HepG2 (cell line): ENCODE measurements around the gene TIGAR. TPM values are rescaled to one million over a fixed set of nuclear protein-coding genes. Genes with fewer than 3 reads are reported as not detected.

Source experiments
- ATAC-seq: fragments of 200-7000 bp; cut with Tn5 transposase; 3 replicates; pipeline ENCODE4 v1.9.1; 2020; ENCODE audit warnings: mild to moderate bottlenecking, moderate library complexity
- BruUV-seq: library from RNA; stranded (reverse); fragments of 400-500 nt; replicated peaks from 2 replicates; lab custom pipeline; 2021; lab: Mats Ljungman, UMichigan
- CTCF ChIA-PET: fragments of 300-600 bp; formaldehyde crosslinking; extraction: SDS; loops from one replicate; lab custom pipeline; 2021; ENCODE audit warnings: low total read pairs, inconsistent platforms, low intra/inter-chr PET ratio; lab: Yijun Ruan, JAX
- POLR2A ChIA-PET: fragments of 350-600 bp; sonication (Branson Sonifier 250); formaldehyde crosslinking; loops from one replicate; lab custom pipeline; 2020; ENCODE audit warnings: antibody characterized with exemption, inconsistent platforms; lab: Yijun Ruan, JAX
- DNase-seq: peaks from one replicate; pipeline ENCODE4 v3.0.0-alpha.2; 2015; ENCODE audit warnings: low spot score
- FAIRE-seq: peaks from 3 replicates; lab custom pipeline; 2011; peaks lifted over from hg19 to GRCh38; lab: Jason Lieb, UNC
- H2AFZ ChIP-seq: one replicate; pipeline ENCODE4 v1.6.1; 2011; ENCODE audit warnings: low read length, inconsistent platforms
- H3K27ac ChIP-seq: fragments of 300-600 bp; 3 replicates; pipeline ENCODE4 v1.8.0; 2011; ENCODE audit warnings: mixed run types, mild to moderate bottlenecking, mixed read lengths, low read length, inconsistent platforms; ENCODE audit not compliant: insufficient read depth; ENCODE audit errors: extremely low read length
- H3K27me3 ChIP-seq, 2 experiments: fragments of 200-600 bp in 1 of 2; 2 replicates in 1 of 2; 3 replicates in 1 of 2; pipeline versions ENCODE4 v1.6.0 to v1.8.0; 2011; ENCODE audit warnings: low read length in 2 of 2, mild to moderate bottlenecking in 2 of 2, moderate library complexity in 2 of 2, inconsistent platforms in 1 of 2; ENCODE audit not compliant: insufficient read depth in 2 of 2, control insufficient read depth in 1 of 2
- H3K36me3 ChIP-seq, 2 experiments: fragments of 200-600 bp in 1 of 2; replicated peaks in 1 of 2; 2 replicates in 1 of 2; 3 replicates in 1 of 2; pipeline versions ENCODE4 v1.5.1 to v1.8.0; 2011; ENCODE audit warnings: low read length in 2 of 2, inconsistent platforms in 1 of 2; ENCODE audit not compliant: insufficient read depth in 2 of 2, control insufficient read depth in 1 of 2
- H3K4me1 ChIP-seq: 2 replicates; pipeline ENCODE4 v1.5.1; 2012; ENCODE audit warnings: low read length, inconsistent platforms; ENCODE audit not compliant: insufficient read depth
- H3K4me2 ChIP-seq: 2 replicates; pipeline ENCODE4 v1.6.0; 2011; ENCODE audit warnings: low read depth, low read length, inconsistent platforms
- H3K4me3 ChIP-seq, 3 experiments: fragments of 200-600 bp in 1 of 3; sonication (generic), shearing (Covaris generic) in 1 of 3; replicated peaks in 1 of 3; 2 replicates each; pipeline ENCODE4 v1.5.1; 2011 to 2016; ENCODE audit warnings: low read length in 3 of 3, inconsistent platforms in 2 of 3, low read depth in 2 of 3, mild to moderate bottlenecking in 2 of 3, control low read depth in 1 of 3, mixed read lengths in 1 of 3; ENCODE audit not compliant: insufficient read depth in 1 of 3
- H3K79me2 ChIP-seq: one replicate; pipeline ENCODE4 v1.6.1; 2011; ENCODE audit warnings: low read length, inconsistent platforms; ENCODE audit not compliant: insufficient read depth
- H3K9ac ChIP-seq: 2 replicates; pipeline ENCODE4 v1.6.0; 2011; ENCODE audit warnings: mild to moderate bottlenecking, low read depth, low read length, inconsistent platforms; ENCODE audit not compliant: insufficient read depth
- H3K9me3 ChIP-seq: 2 replicates; pipeline ENCODE4 v1.5.1; 2012; ENCODE audit warnings: mild to moderate bottlenecking, low read length
- H4K20me1 ChIP-seq: 2 replicates; pipeline ENCODE4 v1.6.0; 2011; ENCODE audit warnings: inconsistent platforms, mild to moderate bottlenecking, low read length, moderate library complexity; ENCODE audit not compliant: insufficient read depth
- CEBPB ChIP-seq: IDR thresholded peaks from 2 replicates; pipeline ENCODE4 v1.6.1; 2011; ENCODE audit warnings: low read depth, low read length, improper control_type of control experiment, borderline replicate concordance
- EZH2 ChIP-seq: conservative IDR thresholded peaks from 2 replicates; pipeline ENCODE4 v1.6.1; 2012; ENCODE audit warnings: mild to moderate bottlenecking, low read depth, low read length, moderate library complexity
- HIVEP1 ChIP-seq: sonication (generic); formaldehyde crosslinking; IDR thresholded peaks from 2 replicates; pipeline ENCODE4 v1.4.0; 2020; ENCODE audit warnings: mild to moderate bottlenecking, missing genetic modification reagents
- HNRNPLL ChIP-seq: fragments of 200-400 bp; formaldehyde crosslinking; IDR thresholded peaks from 2 replicates; pipeline ENCODE4 v1.6.1; 2017; ENCODE audit warnings: mild to moderate bottlenecking, low read depth, low read length; ENCODE audit not compliant: poor library complexity, severe bottlenecking
- MTF2 ChIP-seq: sonication (generic); formaldehyde crosslinking; IDR thresholded peaks from 2 replicates; pipeline ENCODE4 v1.5.0; 2020; ENCODE audit warnings: missing genetic modification reagents, borderline replicate concordance
- SRSF1 ChIP-seq: fragments of 200-400 bp; formaldehyde crosslinking; optimal IDR thresholded peaks from 2 replicates; pipeline ENCODE3; 2017; ENCODE audit warnings: mild to moderate bottlenecking, low read depth, low read length, moderate library complexity
- ZNF124 ChIP-seq: sonication (generic); formaldehyde crosslinking; IDR thresholded peaks from 2 replicates; pipeline ENCODE4 v1.4.0; 2020; ENCODE audit warnings: missing genetic modification reagents
- ZNF263 ChIP-seq: sonication (generic); formaldehyde crosslinking; IDR thresholded peaks from 2 replicates; pipeline ENCODE4 v1.4.0; 2020; ENCODE audit warnings: missing genetic modification reagents
- ZNF34 ChIP-seq: sonication (generic); formaldehyde crosslinking; IDR thresholded peaks from 2 replicates; pipeline ENCODE4 v1.4.0; 2020; ENCODE audit warnings: mild to moderate bottlenecking, missing genetic modification reagents, borderline replicate concordance
- WGBS: methylation state at CpG from one replicate; pipeline ENCODE4 v1.1.6; 2017; ENCODE audit warnings: low lambda C conversion rate; 5-methylcytosine and 5-hydroxymethylcytosine counted together
- in situ Hi-C: cut with HindIII; loops from 2 replicates; pipeline ENCODE4 v1.10.0; 2017; ENCODE audit warnings: low pct_unique_long_range_greater_than_20kb; ENCODE audit not compliant: extremely low pct_ligation_motif_present
- intact Hi-C: fragments of 100-400 bp; cut with micrococcal nuclease; formaldehyde crosslinking; loops from one replicate; pipeline ENCODE4 v1.10.0; 2022; ENCODE audit not compliant: unreplicated experiment
- polyA plus RNA-seq, 8 experiments: library from polyadenylated mRNA; depleted of rRNA in 3 of 8; stranded (reverse) in 7 of 8; unstranded in 1 of 8; fragments of >200 nt; fragmentation: Illumina TruSeq in 4 of 8; extraction: Trizol in 4 of 8; gene quantifications; 2 replicates each; pipeline versions ENCODE4 v1.2.1 to v1.2.3, GENCODE V29; 2011 to 2016; ENCODE audit warnings: low read depth in 4 of 8, missing spikeins in 1 of 8, mixed read lengths in 1 of 8; ENCODE audit not compliant: insufficient read depth in 1 of 8
- total RNA-seq, 5 experiments: library from RNA; depleted of rRNA; stranded (reverse); fragments of >200 nt; fragmentation: Illumina TruSeq; extraction: Trizol; gene quantifications; 2 replicates each; pipeline ENCODE4 v1.2.3, GENCODE V29; 2016; ENCODE audit warnings: low read depth in 1 of 5
- TF ChIP-seq, protein P1 (sequence below): sonication (generic); formaldehyde crosslinking; IDR thresholded peaks from 2 replicates; pipeline ENCODE4 v1.4.0; 2020; ENCODE audit warnings: missing genetic modification reagents

Gene TIGAR
- total and polyA plus RNA-seq, 2 of the 13 experiments (the other 11 are each of a cell fraction or from before 2014, with no cell fraction given) = 2.6 to 21.8 TPM

GRCh38 chr12:4273652-4274395, 47.2 kb upstream of the TIGAR start, which contains the start of gene CCND2:
Gene CCND2 (plus strand): TSS chr12:4273762. CDS start chr12:4274041, 279 bp downstream.
- Histone ChIP-seq H3K9me3 (no peaks in the 10 kb centered on the region), H2AFZ (no peak within 1 kb of the TSS), H3K4me3 (peak within 1 kb of the TSS in 1 of 3 experiments; percentile 33; a peak in 1 of 6 replicates), H3K27ac (no peak within 1 kb of the TSS), H3K36me3 (no peaks in the 10 kb centered on the region), H3K4me1 (peaks cover 60% of the 10 kb centered on the region), H3K9ac (no peak within 1 kb of the TSS), H3K27me3 (peaks cover 27 to 74% of the 10 kb centered on the region in 2 experiments), H3K79me2 (no peaks in the 10 kb centered on the region), H3K4me2 (peak within 1 kb of the TSS; percentile 18; the same call in 1 of the 2 replicates), H4K20me1 (no peaks in the 10 kb centered on the region; the same call in 1 of the 2 replicates)
- ChIA-PET POLR2A (interaction anchor here (0.6 kb wide), 1 partner anchor 19 kb away, joined by 3 read pairs; no protein-coding TSS in a partner anchor), CTCF (no interaction called here)
- DNase-seq (no peak), FAIRE-seq (no peak)
- intact Hi-C loops (no loop called here), in situ Hi-C loops (loop anchor here (10.0 kb wide), 1 partner anchor 969 kb away; no protein-coding TSS in a partner anchor)
- WGBS = 10% methylated on average over 32 of the region's 52 CpGs
- no TSS peak for BruUV-seq
- TF ChIP-seq HIVEP1 = no peak
- TF ChIP-seq SRSF1 = peak; percentile 21
- TF ChIP-seq ZNF124 (CRISPR knock-in tag) = no peak
- TF ChIP-seq MTF2 (CRISPR knock-in tag) = peak; percentile 66; the same call in 1 of the 2 replicates
- TF ChIP-seq ZNF263 (CRISPR knock-in tag) = peak; percentile 76
- TF ChIP-seq ZNF34 (CRISPR knock-in tag) = no peak
- TF ChIP-seq, protein P1, sequence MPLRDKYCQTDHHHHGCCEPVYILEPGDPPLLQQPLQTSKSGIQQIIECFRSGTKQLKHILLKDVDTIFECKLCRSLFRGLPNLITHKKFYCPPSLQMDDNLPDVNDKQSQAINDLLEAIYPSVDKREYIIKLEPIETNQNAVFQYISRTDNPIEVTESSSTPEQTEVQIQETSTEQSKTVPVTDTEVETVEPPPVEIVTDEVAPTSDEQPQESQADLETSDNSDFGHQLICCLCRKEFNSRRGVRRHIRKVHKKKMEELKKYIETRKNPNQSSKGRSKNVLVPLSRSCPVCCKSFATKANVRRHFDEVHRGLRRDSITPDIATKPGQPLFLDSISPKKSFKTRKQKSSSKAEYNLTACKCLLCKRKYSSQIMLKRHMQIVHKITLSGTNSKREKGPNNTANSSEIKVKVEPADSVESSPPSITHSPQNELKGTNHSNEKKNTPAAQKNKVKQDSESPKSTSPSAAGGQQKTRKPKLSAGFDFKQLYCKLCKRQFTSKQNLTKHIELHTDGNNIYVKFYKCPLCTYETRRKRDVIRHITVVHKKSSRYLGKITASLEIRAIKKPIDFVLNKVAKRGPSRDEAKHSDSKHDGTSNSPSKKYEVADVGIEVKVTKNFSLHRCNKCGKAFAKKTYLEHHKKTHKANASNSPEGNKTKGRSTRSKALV (CRISPR knock-in tag) = peak; percentile 47; the same call in 1 of the 2 replicates
- peak; percentile 42; the same call in 1 of the 2 replicates for TF ChIP-seq CEBPB
- TF ChIP-seq EZH2 = peak; percentile 15; the same call in 1 of the 2 replicates
- peak; percentile 28 for TF ChIP-seq HNRNPLL
- TF ChIP-seq, all 625 proteins: peak for 7
- ATAC-seq = peak; percentile 12; the same call in 1 of the 3 replicates
